T-helper 22 cell (primary cell): ENCODE results near the gene PAX8.

ENCODE experiments used
- DNase-seq: peaks from one replicate; pipeline ENCODE4 v3.0.0-alpha.2; 2020; ENCODE audit warnings: low read depth

Gene PAX8

GRCh38 chr2:113167115-113167932 is 111.4 kb downstream of the PAX8 start:
- DNase-seq: no peak

DNA sequence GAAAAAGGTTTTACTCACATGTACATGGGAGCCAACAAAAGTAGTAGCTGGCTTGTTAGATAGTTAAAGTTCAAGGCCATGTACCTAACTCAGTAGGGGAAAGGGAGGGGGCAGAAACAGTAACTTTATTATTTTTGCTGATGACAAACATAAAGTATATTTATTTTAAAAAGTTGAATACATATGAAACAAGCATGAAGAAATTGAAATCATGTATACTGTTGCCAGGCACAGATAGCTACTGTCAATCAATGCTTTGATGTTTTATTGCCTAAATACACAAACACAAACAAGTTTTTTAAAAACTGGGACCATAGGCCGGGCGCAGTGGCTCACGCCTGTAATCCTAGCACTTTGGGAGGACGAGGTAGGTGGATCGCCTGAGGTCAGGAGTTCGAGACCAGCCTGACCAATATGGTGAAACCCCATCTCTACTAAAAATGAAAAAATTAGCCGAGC is 112.5 kb downstream of the PAX8 start:
- DNase-seq: no peak
